SK-N-SH treated with all-trans-retinoic acid at 6 μM for 48 hours (cell line): ENCODE results near the gene LMNA.

Experiments used
- ARNTL ChIP-seq: fragments of 450-650 bp; formaldehyde crosslinking; IDR thresholded peaks from 2 replicates; pipeline ENCODE4 v1.5.0; 2020; ENCODE audit warnings: low read depth, mild to moderate bottlenecking, moderate library complexity, borderline replicate concordance
- BACH2 ChIP-seq: fragments of 250-450 bp; sonication (Bioruptor Pico); IDR thresholded peaks from 2 replicates; pipeline ENCODE4 v1.9.0; 2021; ENCODE audit warnings: mild to moderate bottlenecking, borderline replicate concordance
- CREB5 ChIP-seq: fragments of 250-450 bp; sonication (Bioruptor Pico); IDR thresholded peaks from 2 replicates; pipeline ENCODE4 v1.5.1; 2020; ENCODE audit warnings: low read depth, mild to moderate bottlenecking, moderate library complexity
- CSDC2 ChIP-seq: fragments of 250-450 bp; sonication (Bioruptor Pico); IDR thresholded peaks from 2 replicates; pipeline ENCODE4 v1.5.0; 2020; ENCODE audit warnings: mild to moderate bottlenecking, moderate library complexity
- ESRRG ChIP-seq: fragments of 250-450 bp; sonication (Bioruptor Pico); IDR thresholded peaks from 2 replicates; pipeline ENCODE4 v1.6.1; 2021; ENCODE audit warnings: mild to moderate bottlenecking
- ISL1 ChIP-seq: fragments of 250-450 bp; sonication (Bioruptor Pico); IDR thresholded peaks from 2 replicates; pipeline ENCODE4 v2.1.2; 2022; ENCODE audit warnings: mild to moderate bottlenecking, moderate library complexity
- PATZ1 ChIP-seq: fragments of 250-450 bp; sonication (Bioruptor Pico); IDR thresholded peaks from 2 replicates; pipeline ENCODE4 v1.8.0; 2020; ENCODE audit warnings: mild to moderate bottlenecking, moderate library complexity, borderline replicate concordance
- POU6F1 ChIP-seq: fragments of 250-450 bp; sonication (Bioruptor Pico); IDR thresholded peaks from 2 replicates; pipeline ENCODE4 v1.8.0; 2021; ENCODE audit warnings: low read depth, mild to moderate bottlenecking, moderate library complexity, borderline replicate concordance
- TCF4 ChIP-seq: fragments of 250-450 bp; sonication (Bioruptor Pico); IDR thresholded peaks from 2 replicates; pipeline ENCODE4 v1.8.0; 2021; ENCODE audit warnings: mild to moderate bottlenecking, moderate library complexity, borderline replicate concordance
- TOX ChIP-seq: fragments of 250-450 bp; sonication (Bioruptor Pico); IDR thresholded peaks from 2 replicates; pipeline ENCODE4 v1.8.0; 2021; ENCODE audit warnings: mild to moderate bottlenecking, moderate library complexity, borderline replicate concordance
- TSHZ2 ChIP-seq: fragments of 250-450 bp; sonication (Bioruptor Pico); IDR thresholded peaks from 2 replicates; pipeline ENCODE4 v1.5.0; 2020; ENCODE audit warnings: mild to moderate bottlenecking, moderate library complexity
- ZFP3 ChIP-seq: fragments of 250-450 bp; sonication (Bioruptor Pico); IDR thresholded peaks from 2 replicates; pipeline ENCODE4 v1.5.0; 2020; ENCODE audit warnings: mild to moderate bottlenecking, moderate library complexity
- ZNF565 ChIP-seq: fragments of 450-650 bp; formaldehyde crosslinking; conservative IDR thresholded peaks from 2 replicates; pipeline ENCODE4 v1.5.0; 2020; ENCODE audit warnings: low read depth, mild to moderate bottlenecking, moderate library complexity

GRCh38 chr1:156099282-156099681 lies 15.2 kb upstream of the LMNA start:
- TF ChIP-seq POU6F1 (CRISPR knock-in tag) (no peak), CSDC2 (CRISPR knock-in tag) (no peak), PATZ1 (CRISPR knock-in tag) (no peak), BACH2 (CRISPR knock-in tag) (no peak), ISL1 (no peak), CREB5 (CRISPR knock-in tag) (no peak), ZFP3 (CRISPR knock-in tag) (no peak), ARNTL (CRISPR knock-in tag) (no peak), TSHZ2 (CRISPR knock-in tag) (no peak), TOX (CRISPR knock-in tag) (no peak), TCF4 (no peak), ESRRG (CRISPR knock-in tag) (no peak), ZNF565 (CRISPR knock-in tag) (no peak)
